Breast epithelium (tissue), 4 donors: ENCODE data around the gene MALAT1. TPM values are rescaled to one million over a fixed set of nuclear protein-coding genes. Genes with fewer than 3 reads are reported as not detected.
A peak's percentile ranks its signal among the peaks of the same experiment; 100 is the strongest.

Source experiments
- DNase-seq, 2 donors: peaks; one replicate each; pipeline ENCODE4 v3.0.0-alpha.2; 2019; ENCODE audit warnings: low spot score in 2 of 2
- H3K27ac ChIP-seq, 2 donors: fragments of 200-600 bp; sonication (generic) in 1 of 2; one replicate each; pipeline ENCODE4 v1.5.1; 2016 to 2019; ENCODE audit warnings: mild to moderate bottlenecking in 1 of 2
- H3K27me3 ChIP-seq, 2 donors: fragments of 200-600 bp; sonication (generic) in 1 of 2; one replicate each; pipeline versions ENCODE4 v1.5.1 to v1.6.0; 2017 to 2019; ENCODE audit warnings: control low read depth in 1 of 2, mild to moderate bottlenecking in 1 of 2
- H3K36me3 ChIP-seq: fragments of 200-600 bp; one replicate; pipeline ENCODE4 v1.5.1; 2019
- H3K4me1 ChIP-seq, 2 donors: fragments of 200-600 bp; sonication (generic); one replicate each; pipeline ENCODE4 v1.5.1; 2016 to 2019; ENCODE audit warnings: control low read depth in 1 of 2
- H3K4me3 ChIP-seq, 3 donors: fragments of 200-600 bp; sonication (generic); 1 replicate in 2 of 3; 2 replicates in 1 of 3; pipeline ENCODE4 v1.5.1; 2016 to 2019; ENCODE audit warnings: mild to moderate bottlenecking in 3 of 3, moderate library complexity in 2 of 3
- H3K9me3 ChIP-seq, 2 donors: fragments of 200-600 bp; sonication (generic) in 1 of 2; one replicate each; pipeline ENCODE4 v1.5.1; 2016 to 2019; ENCODE audit warnings: control low read depth in 1 of 2
- CTCF ChIP-seq, 3 donors: fragments of 450-650 bp; IDR thresholded peaks; one replicate each; pipeline ENCODE4 v1.5.1; 2016 to 2017; ENCODE audit warnings: antibody characterized with exemption in 3 of 3, mild to moderate bottlenecking in 3 of 3, moderate library complexity in 3 of 3
- POLR2A ChIP-seq: fragments of 450-650 bp; IDR thresholded peaks from one replicate; pipeline ENCODE4 v1.6.1; 2016; ENCODE audit warnings: antibody characterized with exemption, mild to moderate bottlenecking, moderate library complexity
- POLR2AphosphoS5 ChIP-seq, 3 donors: sonication (generic); formaldehyde crosslinking; IDR thresholded peaks; one replicate each; pipeline ENCODE4 v1.6.1; 2017; ENCODE audit warnings: antibody characterized with exemption in 3 of 3
- intact Hi-C: fragments of 100-400 bp; cut with DNase I; formaldehyde crosslinking; loops from one replicate; pipeline ENCODE4 v1.15.1; 2023; ENCODE audit warnings: low total_unique reads
- total RNA-seq, 3 donors: library from RNA; depleted of rRNA; stranded (reverse); fragments of >200 nt; gene quantifications; one replicate each; pipeline ENCODE4 v1.1.0, GENCODE V29; 2016

Gene MALAT1
- total RNA-seq, 3 donors from 2014 or later: 14,217 to 22,312 (median 18,959) TPM

GRCh38 chr11:65526744-65527143 lies 27.9 kb downstream of the MALAT1 start:
- H3K36me3 ChIP-seq: peaks cover 8% of the 10 kb centered on the region

GRCh38 chr11:65528819-65529350 lies 30.0 kb downstream of the MALAT1 start:
- no peaks in the 10 kb centered on the region for H3K27me3 ChIP-seq
- no peak overlapping the region for H3K27ac ChIP-seq
- intact Hi-C loops: no loop called here
- H3K36me3 ChIP-seq: peaks cover 8% of the 10 kb centered on the region
- H3K4me3 ChIP-seq: no peak overlapping the region
- H3K9me3 ChIP-seq: no peaks in the 10 kb centered on the region
- DNase-seq: no peak
- H3K4me1 ChIP-seq: peaks cover 5 to 13% of the 10 kb centered on the region in 2 donors
- TF ChIP-seq POLR2AphosphoS5 (IDR thresholded peaks at IDR 0.05) (no peak), POLR2A (no peak), CTCF (IDR thresholded peaks at IDR 0.05) (no peak)

More at GRCh38 chr11:65526744-65527143, 27.9 kb downstream of the MALAT1 start:
- no peak for DNase-seq
- H3K4me3 ChIP-seq: peak overlapping the region in 1 of 3 donors; percentile 92
- H3K4me1 ChIP-seq: peaks cover 5 to 13% of the 10 kb centered on the region in 2 donors
- TF ChIP-seq POLR2A: no peak
- no peak for TF ChIP-seq CTCF (IDR thresholded peaks at IDR 0.05)
- no peak for TF ChIP-seq POLR2AphosphoS5 (IDR thresholded peaks at IDR 0.05)
- no peaks in the 10 kb centered on the region for H3K9me3 ChIP-seq
- no peaks in the 10 kb centered on the region for H3K27me3 ChIP-seq
- intact Hi-C loops: no loop called here
- H3K27ac ChIP-seq: no peak overlapping the region

GRCh38 chr11:65529475-65530156 lies 30.8 kb downstream of the MALAT1 start:
- H3K4me3 ChIP-seq: no peak overlapping the region
- H3K27ac ChIP-seq: no peak overlapping the region
- no peak for TF ChIP-seq POLR2A
- TF ChIP-seq CTCF (IDR thresholded peaks at IDR 0.05): no peak
- no peak for TF ChIP-seq POLR2AphosphoS5 (IDR thresholded peaks at IDR 0.05)
- no peaks in the 10 kb centered on the region for H3K9me3 ChIP-seq
- intact Hi-C loops: no loop called here
- H3K36me3 ChIP-seq: peaks cover 8% of the 10 kb centered on the region
- H3K4me1 ChIP-seq: peaks cover 5 to 8% of the 10 kb centered on the region in 2 donors
- H3K27me3 ChIP-seq: no peaks in the 10 kb centered on the region
- no peak for DNase-seq

- H3K27ac ChIP-seq: no peak overlapping the region
- intact Hi-C loops: no loop called here
- no peaks in the 10 kb centered on the region for H3K27me3 ChIP-seq
- no peak overlapping the region for H3K4me3 ChIP-seq
- H3K4me1 ChIP-seq: peaks cover 5 to 8% of the 10 kb centered on the region in 2 donors
- no peak for DNase-seq
- peaks cover 8% of the 10 kb centered on the region for H3K36me3 ChIP-seq
- TF ChIP-seq POLR2AphosphoS5 (IDR thresholded peaks at IDR 0.05) (no peak), POLR2A (no peak), CTCF (IDR thresholded peaks at IDR 0.05) (no peak)
- H3K9me3 ChIP-seq: no peaks in the 10 kb centered on the region
Measured at GRCh38 chr11:65530157-65530496, 31.3 kb downstream of the MALAT1 start.

- Histone ChIP-seq H3K4me1 (no peaks in the 10 kb centered on the region), H3K27ac (no peak overlapping the region), H3K9me3 (no peaks in the 10 kb centered on the region), H3K4me3 (no peak overlapping the region), H3K36me3 (peaks cover 8% of the 10 kb centered on the region), H3K27me3 (no peaks in the 10 kb centered on the region)
- no peak for TF ChIP-seq POLR2A
- TF ChIP-seq CTCF (IDR thresholded peaks at IDR 0.05): no peak
- TF ChIP-seq POLR2AphosphoS5 (IDR thresholded peaks at IDR 0.05): no peak
- intact Hi-C loops: no loop called here
- DNase-seq: no peak
Measured at GRCh38 chr11:65532388-65533064, 33.7 kb downstream of the MALAT1 start.
